K562 (cell line): ENCODE data around the gene KDM2B. TPM values are rescaled to one million over a fixed set of nuclear protein-coding genes. Genes with fewer than 3 reads are reported as not detected.

Source experiments
- CBX5 ChIP-seq: IDR thresholded peaks from 2 replicates; pipeline ENCODE4 v1.6.1; 2014; ENCODE audit warnings: low read depth, borderline replicate concordance
- NBN ChIP-seq: fragments of 450-650 bp; IDR thresholded peaks from 2 replicates; pipeline ENCODE4 v1.6.1; 2016; ENCODE audit warnings: low read depth, mild to moderate bottlenecking
- NONO ChIP-seq, 2 experiments: fragments of 200-400 bp in 1 of 2; fragments of 450-650 bp in 1 of 2; formaldehyde crosslinking in 1 of 2; IDR thresholded peaks; 2 replicates each; pipeline ENCODE4 v1.6.1; 2017; ENCODE audit warnings: low read depth in 2 of 2, mild to moderate bottlenecking in 2 of 2, moderate library complexity in 2 of 2, low read length in 1 of 2
- NR1H2 ChIP-seq: sonication (generic); formaldehyde crosslinking; IDR thresholded peaks from 2 replicates; pipeline ENCODE4 v1.4.0; 2020; ENCODE audit warnings: mild to moderate bottlenecking, missing genetic modification reagents
- RBFOX2 ChIP-seq: fragments of 200-400 bp; formaldehyde crosslinking; IDR thresholded peaks from 2 replicates; pipeline ENCODE4 v1.6.1; 2017; ENCODE audit warnings: low read depth, mild to moderate bottlenecking, low read length, moderate library complexity
- RBM25 ChIP-seq: fragments of 200-400 bp; formaldehyde crosslinking; IDR thresholded peaks from 2 replicates; pipeline ENCODE4 v1.6.1; 2018; ENCODE audit warnings: low read length, low read depth, moderate library complexity; ENCODE audit not compliant: severe bottlenecking
- TAF1 ChIP-seq: IDR thresholded peaks from 2 replicates; pipeline ENCODE4 v1.6.1; 2011; ENCODE audit warnings: mild to moderate bottlenecking, low read length, moderate library complexity; ENCODE audit not compliant: insufficient read depth, control insufficient read depth, severe bottlenecking; ENCODE audit errors: extremely low read depth
- TBP ChIP-seq: optimal IDR thresholded peaks from 2 replicates; pipeline ENCODE3; 2011; ENCODE audit warnings: low read depth, low read length, improper control_type of control experiment
- TEAD2 ChIP-seq: fragments of 450-650 bp; IDR thresholded peaks from 2 replicates; pipeline ENCODE4 v1.6.1; 2016; ENCODE audit warnings: missing genetic modification characterization, control low read depth, missing compliant biosample characterization
- ZFP36 ChIP-seq: fragments of 150-350 bp; IDR thresholded peaks from 2 replicates; pipeline ENCODE4 v1.6.1; 2018; ENCODE audit warnings: low read length, low read depth; ENCODE audit not compliant: partially characterized antibody
- ZNF184 ChIP-seq: sonication (generic); formaldehyde crosslinking; IDR thresholded peaks from 2 replicates; pipeline ENCODE4 v1.5.0; 2020; ENCODE audit warnings: missing genetic modification reagents
- ZNF253 ChIP-seq: fragments of 250-450 bp; sonication (Bioruptor Pico); conservative IDR thresholded peaks from 2 replicates; pipeline ENCODE4 v1.6.1; 2021; ENCODE audit warnings: mild to moderate bottlenecking
- polyA plus RNA-seq, 8 experiments: library from polyadenylated mRNA; depleted of rRNA in 4 of 8; stranded (reverse) in 5 of 8; unstranded in 3 of 8; fragments of >200 nt; fragmentation: Nextera tagmentation in 2 of 8; fragmentation: Illumina TruSeq in 1 of 8; extraction: Ambion mirVana in 2 of 8; extraction: Trizol in 1 of 8; gene quantifications; 2 replicates each; pipeline versions ENCODE4 v1.2.1 to v1.2.3, GENCODE V29; 2011 to 2014; ENCODE audit warnings: inconsistent platforms in 1 of 8, missing spikeins in 1 of 8
- total RNA-seq, 7 experiments: library from RNA; depleted of rRNA in 6 of 7; stranded (reverse); fragments of >200 nt in 6 of 7; fragmentation: Illumina TruSeq in 2 of 7; extraction: Trizol in 2 of 7; gene quantifications; 2 replicates each; pipeline versions ENCODE4 v1.2.1 to v1.2.3, GENCODE V29; 2011 to 2021; ENCODE audit warnings: low replicate concordance in 1 of 7
- TF ChIP-seq, protein P1 (sequence below): sonication (generic); formaldehyde crosslinking; IDR thresholded peaks from 2 replicates; pipeline ENCODE4 v1.9.0; 2022; ENCODE audit warnings: mild to moderate bottlenecking, missing genetic modification reagents
- TF ChIP-seq, protein P2 (sequence below): fragments of 450-650 bp; IDR thresholded peaks from 2 replicates; pipeline ENCODE4 v1.6.1; 2017; ENCODE audit warnings: antibody characterized with exemption, mild to moderate bottlenecking
- TF ChIP-seq, protein P3 (sequence below): IDR thresholded peaks from 2 replicates; pipeline ENCODE4 v1.6.1; 2012; ENCODE audit warnings: low read depth, low read length, improper control_type of control experiment, borderline replicate concordance
- TF ChIP-seq, protein P4 (sequence below), 2 experiments: fragments of 450-650 bp; conservative IDR thresholded peaks; 2 replicates each; pipeline ENCODE4 v1.6.1; 2017; ENCODE audit warnings: mild to moderate bottlenecking in 2 of 2, moderate library complexity in 2 of 2

KDM2B gene
- total and polyA plus RNA-seq, 9 of the 15 experiments (the other 6 are each of a cell fraction or from before 2014, with no cell fraction given): 7.4 to 50.5 (median 22.5) TPM

DNA sequence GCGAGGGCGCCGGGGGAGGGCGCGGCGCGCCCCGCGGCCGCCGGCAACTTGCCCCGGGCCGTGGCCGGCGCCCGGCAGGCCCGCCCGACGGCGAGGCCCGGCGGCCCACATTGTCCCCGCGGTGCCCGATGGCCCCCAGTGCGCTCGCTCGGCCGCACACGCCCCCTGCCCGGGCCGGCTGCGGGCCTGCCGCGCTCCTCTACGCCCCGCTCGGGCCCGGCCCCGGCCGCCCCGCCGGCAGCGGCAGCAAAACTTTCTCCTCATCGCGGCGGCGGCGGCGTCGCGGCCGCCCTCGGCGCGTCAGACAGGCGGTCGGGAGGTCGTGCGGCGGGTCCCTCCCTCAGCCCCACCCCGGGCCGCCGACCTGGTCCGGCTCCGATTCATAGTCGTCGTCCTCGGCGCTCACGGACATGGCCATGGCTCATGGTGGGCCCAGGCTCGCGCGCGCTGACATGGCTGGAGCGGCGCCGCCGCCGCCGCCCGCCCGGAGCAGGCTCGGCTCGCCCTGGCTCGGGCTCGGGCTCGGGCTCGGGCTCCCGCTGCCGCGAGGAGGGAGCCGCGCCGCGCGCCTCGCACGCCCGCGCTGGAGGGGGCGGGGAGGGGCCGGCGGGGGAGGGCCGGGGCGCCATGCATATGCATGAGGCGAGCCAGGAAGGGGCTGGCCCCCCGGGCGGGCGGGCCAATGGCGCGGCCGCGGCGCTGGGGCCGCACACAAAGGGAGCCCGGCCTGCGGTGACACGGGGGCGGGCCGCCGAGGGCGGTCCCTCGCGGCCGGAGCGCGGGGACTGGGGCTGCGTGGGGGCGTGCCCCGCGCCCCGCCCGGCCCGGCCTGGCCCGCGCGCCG is 113.8 kb downstream of the KDM2B start (continued):
- TF ChIP-seq TBP: peak; percentile 36
- TF ChIP-seq NONO (IDR thresholded peaks at IDR 0.05; ENCODE audit: low read depth in 2 of 2, low read length in 1 of 2): peak in 1 of 2 experiments; percentile 59; a peak in 1 of 4 replicates
- TF ChIP-seq TAF1: peak; percentile 67
- TF ChIP-seq RBFOX2: peak; percentile 83
- TF ChIP-seq CBX5: no peak
- TF ChIP-seq, protein P1, sequence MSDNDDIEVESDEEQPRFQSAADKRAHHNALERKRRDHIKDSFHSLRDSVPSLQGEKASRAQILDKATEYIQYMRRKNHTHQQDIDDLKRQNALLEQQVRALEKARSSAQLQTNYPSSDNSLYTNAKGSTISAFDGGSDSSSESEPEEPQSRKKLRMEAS (CRISPR knock-in tag): peak; percentile 59; the same call in 1 of the 2 replicates
- TF ChIP-seq ZNF253 (CRISPR knock-in tag): no peak
- TF ChIP-seq RBM25: peak; percentile 76
- no peak for TF ChIP-seq ZNF184 (CRISPR knock-in tag)
- TF ChIP-seq ZFP36: no peak
- TF ChIP-seq, protein P2, sequence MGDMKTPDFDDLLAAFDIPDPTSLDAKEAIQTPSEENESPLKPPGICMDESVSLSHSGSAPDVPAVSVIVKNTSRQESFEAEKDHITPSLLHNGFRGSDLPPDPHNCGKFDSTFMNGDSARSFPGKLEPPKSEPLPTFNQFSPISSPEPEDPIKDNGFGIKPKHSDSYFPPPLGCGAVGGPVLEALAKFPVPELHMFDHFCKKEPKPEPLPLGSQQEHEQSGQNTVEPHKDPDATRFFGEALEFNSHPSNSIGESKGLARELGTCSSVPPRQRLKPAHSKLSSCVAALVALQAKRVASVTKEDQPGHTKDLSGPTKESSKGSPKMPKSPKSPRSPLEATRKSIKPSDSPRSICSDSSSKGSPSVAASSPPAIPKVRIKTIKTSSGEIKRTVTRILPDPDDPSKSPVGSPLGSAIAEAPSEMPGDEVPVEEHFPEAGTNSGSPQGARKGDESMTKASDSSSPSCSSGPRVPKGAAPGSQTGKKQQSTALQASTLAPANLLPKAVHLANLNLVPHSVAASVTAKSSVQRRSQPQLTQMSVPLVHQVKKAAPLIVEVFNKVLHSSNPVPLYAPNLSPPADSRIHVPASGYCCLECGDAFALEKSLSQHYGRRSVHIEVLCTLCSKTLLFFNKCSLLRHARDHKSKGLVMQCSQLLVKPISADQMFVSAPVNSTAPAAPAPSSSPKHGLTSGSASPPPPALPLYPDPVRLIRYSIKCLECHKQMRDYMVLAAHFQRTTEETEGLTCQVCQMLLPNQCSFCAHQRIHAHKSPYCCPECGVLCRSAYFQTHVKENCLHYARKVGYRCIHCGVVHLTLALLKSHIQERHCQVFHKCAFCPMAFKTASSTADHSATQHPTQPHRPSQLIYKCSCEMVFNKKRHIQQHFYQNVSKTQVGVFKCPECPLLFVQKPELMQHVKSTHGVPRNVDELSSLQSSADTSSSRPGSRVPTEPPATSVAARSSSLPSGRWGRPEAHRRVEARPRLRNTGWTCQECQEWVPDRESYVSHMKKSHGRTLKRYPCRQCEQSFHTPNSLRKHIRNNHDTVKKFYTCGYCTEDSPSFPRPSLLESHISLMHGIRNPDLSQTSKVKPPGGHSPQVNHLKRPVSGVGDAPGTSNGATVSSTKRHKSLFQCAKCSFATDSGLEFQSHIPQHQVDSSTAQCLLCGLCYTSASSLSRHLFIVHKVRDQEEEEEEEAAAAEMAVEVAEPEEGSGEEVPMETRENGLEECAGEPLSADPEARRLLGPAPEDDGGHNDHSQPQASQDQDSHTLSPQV: peak; percentile 43; the same call in 1 of the 2 replicates
- TF ChIP-seq, protein P3, sequence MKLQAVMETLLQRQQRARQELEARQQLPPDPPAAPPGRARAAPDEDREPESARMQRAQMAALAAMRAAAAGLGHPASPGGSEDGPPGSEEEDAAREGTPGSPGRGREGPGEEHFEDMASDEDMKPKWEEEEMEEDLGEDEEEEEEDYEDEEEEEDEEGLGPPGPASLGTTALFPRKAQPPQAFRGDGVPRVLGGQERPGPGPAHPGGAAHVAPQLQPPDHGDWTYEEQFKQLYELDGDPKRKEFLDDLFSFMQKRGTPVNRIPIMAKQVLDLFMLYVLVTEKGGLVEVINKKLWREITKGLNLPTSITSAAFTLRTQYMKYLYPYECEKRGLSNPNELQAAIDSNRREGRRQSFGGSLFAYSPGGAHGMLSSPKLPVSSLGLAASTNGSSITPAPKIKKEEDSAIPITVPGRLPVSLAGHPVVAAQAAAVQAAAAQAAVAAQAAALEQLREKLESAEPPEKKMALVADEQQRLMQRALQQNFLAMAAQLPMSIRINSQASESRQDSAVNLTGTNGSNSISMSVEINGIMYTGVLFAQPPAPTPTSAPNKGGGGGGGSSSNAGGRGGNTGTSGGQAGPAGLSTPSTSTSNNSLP: no peak
- no peak for TF ChIP-seq NBN
- TF ChIP-seq, protein P4, sequence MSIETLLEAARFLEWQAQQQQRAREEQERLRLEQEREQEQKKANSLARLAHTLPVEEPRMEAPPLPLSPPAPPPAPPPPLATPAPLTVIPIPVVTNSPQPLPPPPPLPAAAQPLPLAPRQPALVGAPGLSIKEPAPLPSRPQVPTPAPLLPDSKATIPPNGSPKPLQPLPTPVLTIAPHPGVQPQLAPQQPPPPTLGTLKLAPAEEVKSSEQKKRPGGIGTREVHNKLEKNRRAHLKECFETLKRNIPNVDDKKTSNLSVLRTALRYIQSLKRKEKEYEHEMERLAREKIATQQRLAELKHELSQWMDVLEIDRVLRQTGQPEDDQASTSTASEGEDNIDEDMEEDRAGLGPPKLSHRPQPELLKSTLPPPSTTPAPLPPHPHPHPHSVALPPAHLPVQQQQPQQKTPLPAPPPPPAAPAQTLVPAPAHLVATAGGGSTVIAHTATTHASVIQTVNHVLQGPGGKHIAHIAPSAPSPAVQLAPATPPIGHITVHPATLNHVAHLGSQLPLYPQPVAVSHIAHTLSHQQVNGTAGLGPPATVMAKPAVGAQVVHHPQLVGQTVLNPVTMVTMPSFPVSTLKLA (conservative IDR thresholded peaks at IDR 0.05): no peak
- no peak for TF ChIP-seq TEAD2
- TF ChIP-seq NR1H2 (CRISPR knock-in tag): no peak
